Nephron (organoid): ENCODE data around the gene ROCK2.

Source experiments
- H3K27ac Mint-ChIP-seq, 3 experiments: 2 replicates each; pipeline ENCODE4 v1.8.0; 2020; ENCODE audit warnings: mixed read lengths in 3 of 3, mild to moderate bottlenecking in 2 of 3, moderate library complexity in 1 of 3
- H3K27me3 Mint-ChIP-seq: 2 replicates; pipeline ENCODE4 v1.8.0; 2021; ENCODE audit warnings: low read depth, mild to moderate bottlenecking, moderate library complexity, mixed read lengths
- H3K36me3 Mint-ChIP-seq: 2 replicates; pipeline ENCODE4 v1.8.0; 2020; ENCODE audit warnings: low read depth, mixed read lengths
- H3K4me1 Mint-ChIP-seq: 2 replicates; pipeline ENCODE4 v1.8.0; 2020; ENCODE audit warnings: mixed read lengths
- H3K4me3 Mint-ChIP-seq, 3 experiments: 2 replicates each; pipeline ENCODE4 v1.8.0; 2020; ENCODE audit warnings: mild to moderate bottlenecking in 3 of 3, mixed read lengths in 3 of 3, moderate library complexity in 2 of 3
- H3K9me3 Mint-ChIP-seq: 2 replicates; pipeline ENCODE4 v1.8.0; 2020; ENCODE audit warnings: mixed read lengths
- CTCF ChIP-seq, 3 experiments: fragments of 200-600 bp; sonication (generic); IDR thresholded peaks; one replicate each; pipeline ENCODE4 v1.5.0; 2021; ENCODE audit warnings: antibody characterized with exemption in 3 of 3; ENCODE audit not compliant: unreplicated experiment in 3 of 3

Gene ROCK2

GRCh38 chr2:11200651-11201050 lies 143.8 kb downstream of the ROCK2 start:
- no peaks in the 10 kb centered on the region for H3K9me3 Mint-ChIP-seq

GRCh38 chr2:11196246-11196645 lies 148.2 kb downstream of the ROCK2 start:
- H3K36me3 Mint-ChIP-seq, result peaks cover 48% of the 10 kb centered on the region
- H3K27ac Mint-ChIP-seq, result no peak overlapping the region
- no peaks in the 10 kb centered on the region for H3K9me3 Mint-ChIP-seq
- no peaks in the 10 kb centered on the region for H3K27me3 Mint-ChIP-seq
- no peak overlapping the region for H3K4me3 Mint-ChIP-seq
- no peaks in the 10 kb centered on the region for H3K4me1 Mint-ChIP-seq
- no peak for TF ChIP-seq CTCF (IDR thresholded peaks at IDR 0.05; ENCODE audit: unreplicated experiment in 3 of 3)

More at GRCh38 chr2:11200651-11201050, 143.8 kb downstream of the ROCK2 start:
- no peaks in the 10 kb centered on the region for H3K4me1 Mint-ChIP-seq
- no peak overlapping the region for H3K4me3 Mint-ChIP-seq
- H3K27me3 Mint-ChIP-seq, result no peaks in the 10 kb centered on the region
- TF ChIP-seq CTCF (IDR thresholded peaks at IDR 0.05; ENCODE audit: unreplicated experiment in 3 of 3), result no peak
- no peak overlapping the region for H3K27ac Mint-ChIP-seq
- H3K36me3 Mint-ChIP-seq, result peaks cover 61% of the 10 kb centered on the region

- H3K27ac Mint-ChIP-seq, result no peak overlapping the region
- no peaks in the 10 kb centered on the region for H3K27me3 Mint-ChIP-seq
- TF ChIP-seq CTCF (IDR thresholded peaks at IDR 0.05; ENCODE audit: unreplicated experiment in 3 of 3), result no peak
- H3K4me3 Mint-ChIP-seq, result no peak overlapping the region
- no peaks in the 10 kb centered on the region for H3K9me3 Mint-ChIP-seq
- no peaks in the 10 kb centered on the region for H3K4me1 Mint-ChIP-seq
- H3K36me3 Mint-ChIP-seq, result peaks cover 55% of the 10 kb centered on the region
Observed at GRCh38 chr2:11187731-11188130, 156.7 kb downstream of the ROCK2 start.

- TF ChIP-seq CTCF (IDR thresholded peaks at IDR 0.05; ENCODE audit: unreplicated experiment in 3 of 3), result no peak
- peaks cover 53% of the 10 kb centered on the region for H3K36me3 Mint-ChIP-seq
- H3K27me3 Mint-ChIP-seq, result no peaks in the 10 kb centered on the region
- no peak overlapping the region for H3K4me3 Mint-ChIP-seq
- no peaks in the 10 kb centered on the region for H3K9me3 Mint-ChIP-seq
- H3K4me1 Mint-ChIP-seq, result no peaks in the 10 kb centered on the region
- no peak overlapping the region for H3K27ac Mint-ChIP-seq
Observed at GRCh38 chr2:11187083-11187619, 157.3 kb downstream of the ROCK2 start.

GRCh38 chr2:11186145-11186544 lies 158.3 kb downstream of the ROCK2 start:
- Mint-ChIP-seq H3K36me3 (peaks cover 55% of the 10 kb centered on the region), H3K27me3 (no peaks in the 10 kb centered on the region)

More at GRCh38 chr2:11186145-11186544, 158.3 kb downstream of the ROCK2 start:
- Mint-ChIP-seq H3K9me3 (no peaks in the 10 kb centered on the region), H3K4me3 (no peak overlapping the region), H3K27ac (no peak overlapping the region), H3K4me1 (no peaks in the 10 kb centered on the region)
- no peak for TF ChIP-seq CTCF (IDR thresholded peaks at IDR 0.05; ENCODE audit: unreplicated experiment in 3 of 3)
